GM12891 (cell line): ENCODE results near the gene SMOC2.

Source experiments
- DNase-seq: peaks from one replicate; pipeline ENCODE4 v3.0.0; 2011; ENCODE audit warnings: low spot score; ENCODE audit not compliant: insufficient read length
- FAIRE-seq: peaks from 2 replicates; lab custom pipeline; 2011; peaks lifted over from hg19 to GRCh38; lab: Jason Lieb, UNC
- PAX5 ChIP-seq: IDR thresholded peaks from 2 replicates; pipeline ENCODE4 v1.6.1; 2011; ENCODE audit warnings: low read length, moderate library complexity, mild to moderate bottlenecking; ENCODE audit not compliant: insufficient read depth, severe bottlenecking
- POLR2A ChIP-seq: IDR thresholded peaks from 2 replicates; pipeline ENCODE4 v1.6.1; 2011; ENCODE audit warnings: low read depth, low read length, control low read depth
- POLR2AphosphoS5 ChIP-seq: IDR thresholded peaks from 2 replicates; pipeline ENCODE4 v1.6.1; 2011; ENCODE audit warnings: low read depth, low read length, control low read depth
- POU2F2 ChIP-seq: IDR thresholded peaks from 2 replicates; pipeline ENCODE4 v1.6.1; 2011; ENCODE audit warnings: low read depth, mild to moderate bottlenecking, control low read depth, low read length, moderate library complexity
- SPI1 ChIP-seq: IDR thresholded peaks from 2 replicates; pipeline ENCODE4 v1.6.1; 2011; ENCODE audit warnings: low read depth, low read length, control low read depth
- TAF1 ChIP-seq: IDR thresholded peaks from 2 replicates; pipeline ENCODE4 v1.6.1; 2011; ENCODE audit warnings: low read depth, low read length, control low read depth

Gene SMOC2

GRCh38 chr6:168713839-168714238 is 272.9 kb downstream of the SMOC2 start:
- TF ChIP-seq PAX5: no peak
- no peak for TF ChIP-seq POLR2A
- no peak for TF ChIP-seq TAF1
- no peak for TF ChIP-seq POLR2AphosphoS5
- TF ChIP-seq SPI1: no peak
- TF ChIP-seq POU2F2: no peak
- FAIRE-seq: no peak

DNA sequence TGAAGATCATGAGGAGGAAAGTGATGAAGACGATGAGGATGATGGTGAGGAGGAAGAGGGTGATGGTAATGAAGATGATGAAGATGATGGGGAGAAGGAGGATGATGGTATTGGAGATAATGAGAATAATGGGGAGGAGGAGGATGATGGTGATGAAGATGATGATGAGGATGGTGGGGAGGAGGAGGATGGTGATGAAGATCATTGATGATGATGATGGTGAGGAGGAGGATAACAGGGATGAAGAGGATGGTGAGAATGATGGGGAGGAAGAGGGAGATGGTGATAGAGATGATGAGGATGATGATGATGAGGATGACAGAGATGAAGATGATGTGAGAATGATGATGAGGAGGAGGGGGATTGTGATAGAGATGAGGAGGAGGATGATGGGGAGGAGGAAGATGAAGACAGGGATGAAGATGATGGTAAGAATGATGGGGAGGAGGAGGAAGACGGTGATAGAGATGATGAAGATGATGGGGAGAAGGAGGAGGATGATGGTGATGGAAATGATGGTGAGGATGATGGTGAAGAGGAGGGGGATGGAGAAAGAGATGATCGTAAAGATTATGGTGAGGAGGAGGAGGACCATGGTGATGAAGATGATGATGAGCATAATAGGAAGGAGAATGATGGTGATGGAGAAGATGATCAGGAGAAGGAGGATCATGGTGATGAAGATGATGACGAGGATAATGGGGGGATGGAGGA is 273.7 kb downstream of the SMOC2 start:
- FAIRE-seq: no peak
- TF ChIP-seq POLR2AphosphoS5: no peak
- TF ChIP-seq PAX5: no peak
- TF ChIP-seq SPI1: no peak
- TF ChIP-seq POU2F2: no peak
- no peak for TF ChIP-seq TAF1
- TF ChIP-seq POLR2A: no peak
- DNase-seq: no peak

More at GRCh38 chr6:168713839-168714238, 272.9 kb downstream of the SMOC2 start:
- no peak for DNase-seq

DNA sequence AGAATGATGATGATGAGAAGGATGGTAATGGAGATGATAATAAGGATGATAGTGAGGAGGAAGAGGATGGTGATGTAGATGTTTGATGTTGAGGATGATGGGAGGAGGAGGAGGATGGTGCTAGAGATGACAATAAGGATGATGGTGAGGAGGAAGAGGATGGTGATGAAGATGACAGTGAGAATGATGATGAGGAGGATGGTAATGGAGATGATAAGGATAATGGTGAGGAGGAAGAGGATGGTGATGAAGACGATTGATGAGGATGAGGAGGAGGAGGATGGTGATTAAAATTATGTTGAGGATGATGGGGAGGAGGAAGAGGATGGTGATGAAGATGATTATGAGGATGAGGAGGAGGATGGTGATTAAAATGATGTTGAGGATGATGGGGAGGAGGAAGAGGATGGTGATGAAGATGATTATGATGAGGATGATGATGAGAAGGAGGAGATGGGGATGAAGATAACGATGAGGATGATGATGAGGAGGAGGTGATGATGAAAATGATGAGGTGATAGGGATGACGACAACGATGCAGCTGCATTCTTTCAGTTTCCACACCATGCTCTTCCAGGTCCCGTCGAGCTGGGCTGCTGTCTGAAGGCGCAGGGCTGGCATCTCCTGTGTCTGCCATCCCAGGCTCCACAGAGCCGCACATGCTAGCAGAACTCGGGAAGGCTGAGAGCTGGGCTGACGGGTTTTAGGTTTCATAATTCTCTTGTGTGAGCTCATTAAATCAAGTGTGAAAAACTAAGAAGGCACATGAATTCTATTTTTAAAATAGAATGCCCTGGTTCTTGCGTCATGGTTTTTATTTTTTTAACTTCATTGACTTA is 274.9 kb downstream of the SMOC2 start:
- TF ChIP-seq PAX5 (no peak), POU2F2 (no peak), POLR2AphosphoS5 (no peak), POLR2A (no peak), SPI1 (no peak)
- no peak for FAIRE-seq
- no peak for DNase-seq

DNA sequence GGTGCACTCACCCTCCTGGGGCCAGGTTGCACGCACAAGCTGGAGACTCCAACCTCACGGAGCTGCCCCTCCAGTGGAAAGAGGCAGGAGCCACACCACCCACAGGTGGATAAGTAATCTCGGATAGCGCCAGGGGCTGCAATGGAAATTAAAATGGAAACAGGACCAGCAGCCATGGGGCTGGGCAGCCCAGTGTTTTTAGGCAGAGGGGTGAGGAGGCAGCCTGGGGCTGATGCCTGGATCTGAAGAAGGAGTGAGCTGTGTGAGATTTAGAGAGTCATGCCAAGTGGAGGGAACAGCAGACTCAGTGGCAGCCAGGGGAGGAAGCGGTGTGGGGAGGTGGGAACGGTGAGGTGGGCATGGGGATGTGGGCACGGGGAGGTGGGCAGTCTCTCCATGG is 275.6 kb downstream of the SMOC2 start:
- DNase-seq: no peak
- no peak for FAIRE-seq

DNA sequence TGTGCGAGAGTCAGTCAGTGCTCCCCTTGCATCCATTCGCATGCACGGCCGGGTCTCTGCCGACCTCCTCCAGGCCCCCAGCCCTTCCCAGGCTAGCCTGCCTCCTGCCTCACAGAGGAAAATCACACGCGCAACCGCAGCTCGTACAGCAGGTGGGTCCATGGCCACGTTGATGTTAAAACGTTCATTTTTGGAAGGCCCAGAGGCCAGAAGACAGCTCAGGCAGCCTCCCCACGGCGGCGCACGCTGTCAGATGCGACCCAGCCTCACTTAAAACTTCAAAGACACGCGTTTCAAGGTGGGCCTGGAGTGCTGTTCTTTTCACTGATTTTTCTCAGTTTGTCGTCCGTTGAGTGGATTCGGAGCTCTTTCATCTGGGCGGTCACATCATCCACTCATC is 276.5 kb downstream of the SMOC2 start:
- TF ChIP-seq PAX5 (no peak), POU2F2 (no peak), SPI1 (no peak), TAF1 (no peak)
- no peak for FAIRE-seq
- no peak for DNase-seq

More for the DNA sequence above, 275.6 kb downstream of the SMOC2 start:
- TF ChIP-seq POU2F2 (no peak), TAF1 (no peak), PAX5 (no peak), POLR2A (no peak), POLR2AphosphoS5 (no peak), SPI1 (no peak)
